Mammary epithelial cell (primary cell): ENCODE data around the gene DOK1.

Experiments
- EZH2 ChIP-seq: IDR thresholded peaks from 2 replicates; pipeline ENCODE4 v1.6.1; 2012; ENCODE audit warnings: low read length, inconsistent platforms, borderline replicate concordance
- TF ChIP-seq, protein P1 (sequence below), 2 donors: IDR thresholded peaks in 1 of 2; conservative IDR thresholded peaks in 1 of 2; 2 replicates each; pipeline ENCODE4 v1.5.1; 2011 to 2012; ENCODE audit warnings: inconsistent platforms in 2 of 2, low read length in 2 of 2, mild to moderate bottlenecking in 2 of 2, control low read depth in 1 of 2, low read depth in 1 of 2; ENCODE audit not compliant: insufficient read depth in 1 of 2; ENCODE audit errors: extremely low read depth in 1 of 2

DNA sequence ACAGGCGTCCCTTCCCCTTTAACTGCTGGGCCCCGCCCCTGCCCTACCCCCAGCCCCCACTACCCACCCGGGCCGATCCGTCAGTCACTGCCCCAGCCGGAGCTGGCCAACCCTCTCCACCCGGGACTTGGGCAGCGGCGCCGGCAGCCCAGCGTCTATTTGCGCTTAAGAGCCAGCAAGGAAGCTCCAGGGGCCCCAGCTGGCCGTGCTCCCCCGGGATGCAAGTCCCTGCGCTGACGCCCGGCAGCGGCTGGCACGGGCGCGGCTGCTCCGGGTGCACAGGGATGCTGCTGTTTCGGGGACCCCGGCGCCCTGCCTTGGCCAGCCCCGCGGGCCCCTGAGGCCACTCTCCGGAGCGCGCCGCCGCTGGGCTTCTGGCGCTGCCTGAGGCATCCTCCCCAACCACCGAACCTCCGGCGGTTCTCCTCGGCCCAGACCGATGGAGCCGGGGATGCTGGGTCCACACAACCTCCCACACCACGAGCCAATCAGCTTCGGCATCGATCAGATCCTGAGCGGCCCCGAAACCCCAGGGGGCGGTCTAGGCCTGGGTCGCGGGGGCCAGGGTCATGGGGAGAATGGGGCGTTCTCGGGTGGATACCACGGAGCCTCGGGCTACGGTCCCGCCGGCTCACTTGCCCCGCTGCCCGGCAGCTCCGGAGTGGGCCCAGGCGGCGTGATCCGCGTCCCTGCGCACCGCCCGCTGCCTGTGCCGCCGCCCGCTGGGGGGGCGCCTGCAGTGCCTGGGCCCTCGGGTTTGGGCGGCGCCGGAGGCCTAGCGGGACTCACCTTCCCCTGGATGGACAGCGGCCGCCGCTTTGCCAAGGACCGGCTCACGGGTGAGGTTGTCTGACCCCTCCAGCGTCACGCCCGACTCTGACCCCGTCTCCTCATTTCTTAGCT is 39.9 kb upstream of the DOK1 start, which contains the start of gene TLX2:
- TF ChIP-seq, protein P1, sequence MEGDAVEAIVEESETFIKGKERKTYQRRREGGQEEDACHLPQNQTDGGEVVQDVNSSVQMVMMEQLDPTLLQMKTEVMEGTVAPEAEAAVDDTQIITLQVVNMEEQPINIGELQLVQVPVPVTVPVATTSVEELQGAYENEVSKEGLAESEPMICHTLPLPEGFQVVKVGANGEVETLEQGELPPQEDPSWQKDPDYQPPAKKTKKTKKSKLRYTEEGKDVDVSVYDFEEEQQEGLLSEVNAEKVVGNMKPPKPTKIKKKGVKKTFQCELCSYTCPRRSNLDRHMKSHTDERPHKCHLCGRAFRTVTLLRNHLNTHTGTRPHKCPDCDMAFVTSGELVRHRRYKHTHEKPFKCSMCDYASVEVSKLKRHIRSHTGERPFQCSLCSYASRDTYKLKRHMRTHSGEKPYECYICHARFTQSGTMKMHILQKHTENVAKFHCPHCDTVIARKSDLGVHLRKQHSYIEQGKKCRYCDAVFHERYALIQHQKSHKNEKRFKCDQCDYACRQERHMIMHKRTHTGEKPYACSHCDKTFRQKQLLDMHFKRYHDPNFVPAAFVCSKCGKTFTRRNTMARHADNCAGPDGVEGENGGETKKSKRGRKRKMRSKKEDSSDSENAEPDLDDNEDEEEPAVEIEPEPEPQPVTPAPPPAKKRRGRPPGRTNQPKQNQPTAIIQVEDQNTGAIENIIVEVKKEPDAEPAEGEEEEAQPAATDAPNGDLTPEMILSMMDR (conservative IDR thresholded peaks at IDR 0.05 in 1 of 2, IDR thresholded peaks at IDR 0.05 in 1 of 2; ENCODE audit: extremely low read depth in 1 of 2, insufficient read depth in 1 of 2, low read depth in 1 of 2, low read length in 2 of 2), result no peak
- TF ChIP-seq EZH2, result no peak
